ENCODE measurements around the gene PCCA.

PCCA gene

GRCh38 chr13:100533588-100534041 lies 444.7 kb downstream of the PCCA start:
- DNase-seq = no peak

- DNase-seq = no peak
These were observed 445.4 kb downstream of the PCCA start for GRCh38 chr13:100534147-100534843.

GRCh38 chr13:100534911-100535310 lies 446.0 kb downstream of the PCCA start:
- no peak for DNase-seq

GRCh38 chr13:100535426-100536135 lies 446.7 kb downstream of the PCCA start:
- no peak for DNase-seq

GRCh38 chr13:100536643-100537180 lies 447.8 kb downstream of the PCCA start:
- no peak for DNase-seq

GRCh38 chr13:100537486-100537885 lies 448.6 kb downstream of the PCCA start:
- no peak for DNase-seq

GRCh38 chr13:100537951-100538462 lies 449.1 kb downstream of the PCCA start:
- DNase-seq = no peak

GRCh38 chr13:100540621-100541020 lies 451.7 kb downstream of the PCCA start:
- no peak for DNase-seq

- no peak for DNase-seq
These were observed 453.3 kb downstream of the PCCA start for GRCh38 chr13:100541897-100542825.

- no peak for DNase-seq
These were observed 453.9 kb downstream of the PCCA start for GRCh38 chr13:100542826-100543156.

GRCh38 chr13:100543872-100544602 lies 455.1 kb downstream of the PCCA start:
- DNase-seq = no peak

GRCh38 chr13:100544866-100545683 lies 456.2 kb downstream of the PCCA start:
- no peak for DNase-seq

- DNase-seq = no peak
These were observed 456.8 kb downstream of the PCCA start for GRCh38 chr13:100545684-100546061.

GRCh38 chr13:100546713-100547405 lies 458.0 kb downstream of the PCCA start:
- DNase-seq = no peak

- DNase-seq = no peak
These were observed 458.9 kb downstream of the PCCA start for GRCh38 chr13:100547791-100548201.

- no peak for DNase-seq
These were observed 460.4 kb downstream of the PCCA start for GRCh38 chr13:100549316-100549715.

GRCh38 chr13:100552755-100553154 lies 463.9 kb downstream of the PCCA start:
- DNase-seq = no peak

GRCh38 chr13:100559886-100560285 lies 471.0 kb downstream of the PCCA start:
- DNase-seq = no peak

- no peak for DNase-seq
These were observed 471.7 kb downstream of the PCCA start for GRCh38 chr13:100560498-100561157.

- DNase-seq = no peak
These were observed 472.2 kb downstream of the PCCA start for GRCh38 chr13:100561158-100561499.

Measured in activated CD4-positive, CD25-positive, alpha-beta regulatory T cell (primary cell).